Activated CD8-positive, alpha-beta memory T cell treated with anti-CD3 and anti-CD28 coated beads for 36 hours (primary cell): ENCODE data around the gene ZNF592. TPM values are rescaled to one million over a fixed set of nuclear protein-coding genes. Genes with fewer than 3 reads are reported as not detected.

Experiments used
- CTCF ChIA-PET: fragments of 350-600 bp; sonication (Branson Sonifier 250); formaldehyde crosslinking; loops from one replicate; lab custom pipeline; 2021; ENCODE audit warnings: antibody characterized with exemption; lab: Charles Lee
- POLR2A ChIA-PET: fragments of 350-600 bp; sonication (Branson Sonifier 250); formaldehyde crosslinking; loops from one replicate; lab custom pipeline; 2021; ENCODE audit warnings: antibody characterized with exemption; lab: Charles Lee
- total RNA-seq, 2 experiments: library from RNA; stranded (reverse); gene quantifications; one replicate each; pipeline ENCODE4 v1.2.3, GENCODE V29; 2021

ZNF592 gene
- total RNA-seq, 2 experiments from 2014 or later, result 29.6 to 30.0 TPM

- POLR2A ChIA-PET, result no interaction called here
- CTCF ChIA-PET, result no interaction called here
Measured at GRCh38 chr15:84793431-84794161, 45.2 kb downstream of the ZNF592 start.

- CTCF ChIA-PET, result no interaction called here
- POLR2A ChIA-PET, result no interaction called here
Measured at GRCh38 chr15:84794162-84794547, 45.8 kb downstream of the ZNF592 start.

- ChIA-PET POLR2A (no interaction called here), CTCF (no interaction called here)
Measured at GRCh38 chr15:84795186-84795585, 46.8 kb downstream of the ZNF592 start.

- ChIA-PET POLR2A (interaction anchor here (0.5 kb wide), 1 partner anchor 79 kb away, joined by 5 read pairs; no protein-coding TSS in a partner anchor), CTCF (no interaction called here)
Measured at GRCh38 chr15:84797212-84797611, 48.8 kb downstream of the ZNF592 start.

GRCh38 chr15:84797801-84798200, 49.4 kb downstream of the ZNF592 start:
- ChIA-PET CTCF (no interaction called here), POLR2A (no interaction called here)

GRCh38 chr15:84798436-84798946, 50.1 kb downstream of the ZNF592 start:
- ChIA-PET CTCF (no interaction called here), POLR2A (no interaction called here)

GRCh38 chr15:84799511-84800187, 51.3 kb downstream of the ZNF592 start:
- ChIA-PET CTCF (no interaction called here), POLR2A (no interaction called here)

GRCh38 chr15:84800365-84800806, 52.0 kb downstream of the ZNF592 start:
- ChIA-PET POLR2A (no interaction called here), CTCF (no interaction called here)

GRCh38 chr15:84804005-84804900, 55.9 kb downstream of the ZNF592 start:
- ChIA-PET POLR2A (no interaction called here), CTCF (no interaction called here)

- POLR2A ChIA-PET, result no interaction called here
- CTCF ChIA-PET, result no interaction called here
Measured at GRCh38 chr15:84805221-84805620, 56.8 kb downstream of the ZNF592 start.

GRCh38 chr15:84807228-84807627, 58.8 kb downstream of the ZNF592 start:
- POLR2A ChIA-PET, result no interaction called here
- CTCF ChIA-PET, result no interaction called here

- ChIA-PET POLR2A (no interaction called here), CTCF (interaction anchor here (1.4 kb wide), 1 partner anchor 8 kb away, joined by 3 read pairs; no protein-coding TSS in a partner anchor)
Measured at GRCh38 chr15:84810073-84810840, 61.9 kb downstream of the ZNF592 start.

- ChIA-PET CTCF (no interaction called here), POLR2A (interaction anchor here (0.6 kb wide), 1 partner anchor 65 kb away, joined by 4 read pairs; no protein-coding TSS in a partner anchor)
Measured at GRCh38 chr15:84811151-84811550, 62.8 kb downstream of the ZNF592 start.

GRCh38 chr15:84811828-84812227, 63.4 kb downstream of the ZNF592 start:
- POLR2A ChIA-PET, result no interaction called here
- CTCF ChIA-PET, result no interaction called here

GRCh38 chr15:84812842-84813241, 64.5 kb downstream of the ZNF592 start:
- CTCF ChIA-PET, result no interaction called here
- POLR2A ChIA-PET, result no interaction called here

GRCh38 chr15:84813435-84813834, 65.0 kb downstream of the ZNF592 start:
- POLR2A ChIA-PET, result no interaction called here
- CTCF ChIA-PET, result no interaction called here

GRCh38 chr15:84813931-84814330, 65.5 kb downstream of the ZNF592 start:
- ChIA-PET POLR2A (no interaction called here), CTCF (no interaction called here)

GRCh38 chr15:84814916-84815315, 66.5 kb downstream of the ZNF592 start:
- POLR2A ChIA-PET, result no interaction called here
- CTCF ChIA-PET, result no interaction called here
